ENCODE measurements around the gene AKT1S1.

AKT1S1 gene

DNA sequence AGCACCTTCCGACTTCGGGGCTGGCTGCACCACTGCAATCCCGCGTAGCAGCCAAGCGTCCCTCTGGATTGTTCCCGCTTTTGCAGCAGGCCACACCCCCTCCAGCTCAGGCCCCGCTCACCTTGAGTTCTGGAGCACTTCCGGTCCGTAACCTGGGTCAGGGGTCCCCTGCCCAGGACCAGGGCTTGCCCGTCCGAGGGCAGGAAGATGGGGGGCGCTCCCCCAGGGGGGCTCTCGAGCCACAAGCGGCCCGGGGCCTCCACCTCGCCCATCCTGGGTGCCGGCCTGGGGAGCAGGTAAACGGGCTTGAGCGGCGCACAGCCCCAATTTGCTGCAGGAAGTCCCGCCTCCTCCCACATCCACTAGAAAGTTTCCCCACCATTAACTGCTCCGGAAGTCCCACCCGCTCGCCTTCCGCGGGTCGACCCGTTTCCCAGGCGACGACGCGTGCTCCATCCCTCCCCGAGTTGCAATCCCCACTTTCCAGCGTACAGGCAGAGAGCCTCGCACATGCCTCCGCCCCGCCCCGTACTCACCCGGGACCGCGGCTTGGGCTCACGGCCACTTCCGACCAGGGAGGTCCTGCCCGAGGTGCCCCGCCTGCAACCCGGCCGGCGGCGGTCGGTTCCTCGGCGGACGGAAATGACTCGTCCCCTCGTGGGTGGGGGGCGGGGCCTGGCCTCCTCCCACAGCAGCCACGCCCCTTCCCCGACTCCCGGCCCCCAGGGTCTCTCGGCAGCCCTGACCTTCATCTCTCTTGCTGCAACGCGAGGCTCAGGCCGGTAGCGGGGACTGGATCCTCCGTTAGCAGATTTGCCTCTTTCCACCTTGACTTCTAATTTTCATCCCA, 10.0 kb downstream of the AKT1S1 start, which contains the start of gene PNKP:
PNKP (minus strand) TSS at position 644 of the 850 bp plus-strand sequence; CDS start at position 272, 372 bp downstream.
- peak; percentile 85 for DNase-seq (ENCODE audit: low read depth)

DNA sequence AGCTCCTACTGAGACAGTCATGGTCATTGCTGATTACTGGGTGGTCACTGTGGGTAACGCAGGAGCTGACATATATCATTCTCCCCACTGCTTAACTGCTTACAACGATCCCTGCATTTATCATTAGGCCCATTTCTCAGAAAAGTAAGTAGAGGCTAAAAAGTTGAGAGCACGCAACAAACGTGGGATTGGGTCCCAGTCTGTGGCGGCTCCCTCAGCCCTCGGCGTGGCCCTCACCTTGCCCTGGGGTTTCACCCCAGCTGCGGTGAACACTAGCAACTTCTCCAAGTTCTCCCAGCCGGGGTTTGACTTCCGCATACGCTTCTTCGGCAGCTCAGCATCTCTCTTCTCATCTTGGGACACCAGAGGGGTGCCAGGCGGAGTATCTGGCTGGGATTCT, 12.3 kb downstream of the AKT1S1 start:
- DNase-seq (ENCODE audit: low read depth): no peak

DNA sequence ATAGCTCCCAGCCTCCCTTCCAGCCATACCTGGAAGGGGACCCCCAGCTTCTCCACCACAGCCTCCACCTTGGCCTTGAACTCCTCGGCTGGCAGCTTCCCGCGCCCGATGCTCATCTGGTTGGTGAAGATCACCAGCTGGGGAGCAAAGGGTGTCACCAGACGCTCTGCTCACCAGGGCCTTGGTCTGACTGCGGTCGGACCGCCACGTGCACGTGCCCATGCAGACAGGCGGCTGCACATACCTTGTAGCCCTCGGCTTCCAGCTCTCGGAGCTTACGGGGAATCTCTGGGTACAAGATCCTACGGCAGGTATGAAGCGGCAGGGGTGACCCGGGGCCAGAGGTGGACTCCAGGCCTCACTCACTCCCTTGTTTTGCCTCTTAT, 13.2 kb downstream of the AKT1S1 start:
- no peak for DNase-seq (ENCODE audit: low read depth)

DNA sequence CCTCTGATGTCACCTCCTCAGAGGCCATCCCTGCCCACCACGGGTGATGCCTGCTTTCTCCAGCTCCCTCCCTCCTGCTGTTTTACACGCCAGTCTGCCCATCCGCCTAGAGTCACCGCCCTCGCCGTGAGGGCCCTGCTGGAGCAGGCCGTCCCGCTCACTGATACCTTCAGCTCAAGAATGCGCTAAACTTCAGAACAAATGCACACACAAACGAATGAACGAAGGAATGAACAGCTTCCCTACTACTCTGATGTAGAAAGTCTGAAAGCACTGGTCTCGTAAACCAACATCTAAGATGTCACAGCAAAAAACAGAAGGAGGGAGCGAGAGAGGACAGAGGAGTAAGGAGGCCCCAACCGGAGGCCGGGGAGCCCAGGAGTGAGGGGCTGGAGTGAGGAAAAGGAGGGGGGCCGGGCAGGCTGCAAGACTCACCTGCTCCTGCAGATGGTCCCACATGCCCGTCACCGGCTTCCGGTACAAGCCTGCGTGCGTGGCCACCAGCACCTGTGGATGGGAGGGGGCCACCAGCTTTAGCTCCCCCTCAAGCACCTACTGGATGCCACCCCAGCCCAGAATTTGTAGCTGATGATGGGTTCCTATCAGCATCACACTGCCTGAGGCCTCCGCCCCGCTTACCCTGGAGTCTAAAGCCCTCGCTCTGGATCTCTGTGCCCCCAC, 13.8 kb downstream of the AKT1S1 start:
- no peak for DNase-seq (ENCODE audit: low read depth)

DNA sequence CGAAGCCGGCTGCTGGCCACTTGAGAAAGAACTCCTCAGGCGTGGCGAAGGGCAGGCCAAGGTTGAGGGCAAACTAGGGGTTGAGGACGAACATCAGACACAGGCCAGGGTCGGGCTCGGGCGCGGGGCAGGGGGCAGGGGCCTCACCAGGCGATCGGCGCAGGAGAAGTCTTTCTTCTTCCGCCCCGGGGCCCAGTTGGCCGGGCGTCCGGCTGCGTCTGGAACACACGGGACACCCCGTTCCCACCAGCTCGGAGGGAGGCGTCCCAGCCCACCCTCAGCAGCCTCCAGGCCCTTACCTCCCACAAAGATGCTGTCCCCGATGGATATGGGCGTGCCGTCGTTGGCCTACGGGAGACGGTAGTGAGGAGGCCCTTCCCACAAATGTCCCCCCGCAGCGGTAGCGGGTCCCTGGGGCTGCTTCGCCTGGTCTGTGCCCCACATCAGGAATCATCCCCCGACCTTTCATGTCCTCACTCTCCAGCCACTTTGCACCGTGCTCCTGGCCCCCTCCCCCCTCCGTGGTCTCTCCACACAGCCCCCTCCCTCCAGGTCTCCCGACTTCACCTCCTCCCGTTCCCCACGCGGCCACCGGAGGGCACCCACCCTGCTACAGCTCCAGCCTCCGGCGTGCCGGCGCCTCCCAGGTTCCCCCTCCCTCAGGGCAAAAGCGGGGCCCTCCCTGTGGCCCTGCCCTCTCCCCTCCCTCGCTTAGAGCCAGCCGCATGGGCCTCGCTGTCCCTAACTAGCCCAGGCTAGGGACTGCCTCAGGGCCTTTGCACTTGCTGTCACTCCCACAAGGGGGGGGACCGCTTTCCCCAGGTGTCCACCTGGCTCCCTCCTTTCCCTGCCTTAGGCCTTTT, 14.5 kb downstream of the AKT1S1 start:
- no peak for DNase-seq (ENCODE audit: low read depth)

DNA sequence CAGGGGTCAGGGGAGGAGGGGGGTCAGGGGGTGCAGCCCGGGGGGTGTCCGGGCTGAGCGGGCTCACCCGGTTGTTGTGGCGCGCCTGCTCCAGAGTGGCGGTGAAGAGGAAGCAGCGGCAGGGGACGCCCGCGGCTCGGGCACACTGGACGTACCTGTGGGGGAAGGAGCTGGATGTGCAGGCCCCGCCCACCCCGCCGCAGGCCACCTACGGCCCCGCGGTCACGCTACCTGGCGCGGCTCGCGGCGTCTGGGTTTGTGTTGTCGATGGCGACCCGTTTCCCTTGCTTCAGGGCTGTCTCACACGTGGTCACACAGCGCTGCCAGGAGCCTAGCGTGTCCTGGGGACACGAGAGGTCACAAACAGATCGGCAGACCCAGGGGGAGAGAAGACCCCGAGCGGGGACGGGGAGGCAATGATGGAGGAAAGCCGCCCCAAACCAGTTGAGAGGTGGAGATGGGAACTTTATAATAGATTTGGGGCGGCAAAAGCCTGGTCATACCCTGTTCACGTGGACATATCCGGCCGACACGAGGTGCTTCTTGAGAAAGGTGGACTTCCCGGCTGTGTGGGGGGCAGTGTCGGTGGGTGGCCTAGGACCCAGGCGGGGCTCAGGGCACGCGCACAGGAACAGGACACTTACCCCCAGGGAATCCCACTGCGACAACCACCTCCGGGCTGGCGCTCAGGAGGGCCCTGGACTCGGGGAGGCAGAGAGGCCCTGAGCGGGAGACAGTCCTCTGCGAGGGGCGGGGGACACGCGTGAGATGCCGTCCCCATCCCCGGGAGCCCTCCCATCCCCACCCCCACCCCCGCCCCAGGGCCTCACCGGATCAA, 15.4 kb downstream of the AKT1S1 start:
- no peak for DNase-seq (ENCODE audit: low read depth)

DNA sequence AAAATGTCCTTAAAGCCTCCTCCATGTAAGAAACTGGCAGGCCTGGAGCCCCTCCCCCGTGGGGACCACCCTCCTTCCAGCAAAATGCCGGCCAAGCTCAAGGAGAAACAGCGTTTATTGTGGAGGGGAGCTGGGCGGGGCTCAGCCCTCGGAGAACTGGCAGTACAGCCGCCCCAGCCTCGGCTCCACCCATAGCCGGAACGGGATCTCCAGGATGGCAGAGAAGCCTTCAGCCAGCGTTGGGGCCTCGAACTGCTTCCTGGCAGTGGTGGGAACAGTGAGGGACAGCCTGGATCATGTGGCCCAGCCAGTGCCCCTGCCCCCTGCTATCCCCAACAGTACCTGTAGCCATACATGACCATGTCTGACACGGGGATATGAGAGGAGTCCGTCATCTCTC, 16.0 kb downstream of the AKT1S1 start:
- no peak for DNase-seq (ENCODE audit: low read depth)

DNA sequence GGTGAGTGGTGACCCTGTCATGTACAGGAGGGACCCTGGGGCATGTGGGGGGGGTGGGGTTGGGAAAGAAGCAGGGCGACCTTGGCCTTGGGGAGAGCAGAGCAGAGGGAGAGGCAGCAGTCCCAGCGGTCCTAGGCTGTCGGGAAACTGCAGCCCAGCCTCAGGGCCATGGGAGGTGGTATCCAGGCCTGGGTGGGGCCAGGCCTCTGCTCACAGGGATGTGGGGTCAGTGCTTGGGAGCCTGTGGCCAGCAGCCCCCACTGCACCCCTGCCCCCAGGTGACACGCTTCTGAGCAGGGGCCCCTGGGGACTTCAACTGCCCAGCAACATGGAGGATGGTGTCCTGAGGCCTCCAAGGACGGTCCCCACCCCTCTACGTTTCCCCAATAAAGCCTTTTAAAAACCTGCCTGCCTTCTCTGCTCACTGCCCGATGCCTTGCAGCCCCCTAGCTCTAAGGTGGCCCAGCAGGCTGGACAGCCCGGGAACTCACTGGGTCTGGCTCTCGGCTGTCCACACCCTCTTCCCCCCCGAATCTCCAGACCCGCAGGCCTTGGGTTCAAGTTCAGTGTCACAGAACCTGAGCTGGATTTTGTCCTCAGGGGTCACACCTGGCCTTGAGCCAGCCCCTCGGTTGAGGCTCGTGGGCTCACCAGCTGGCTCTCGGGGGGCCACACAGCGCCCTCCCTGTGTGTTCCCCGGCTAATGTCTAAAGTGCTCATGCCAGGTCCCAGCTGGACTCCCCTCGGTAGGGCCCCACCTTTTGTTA, 16.6 kb downstream of the AKT1S1 start:
- DNase-seq (ENCODE audit: low read depth): no peak

DNA sequence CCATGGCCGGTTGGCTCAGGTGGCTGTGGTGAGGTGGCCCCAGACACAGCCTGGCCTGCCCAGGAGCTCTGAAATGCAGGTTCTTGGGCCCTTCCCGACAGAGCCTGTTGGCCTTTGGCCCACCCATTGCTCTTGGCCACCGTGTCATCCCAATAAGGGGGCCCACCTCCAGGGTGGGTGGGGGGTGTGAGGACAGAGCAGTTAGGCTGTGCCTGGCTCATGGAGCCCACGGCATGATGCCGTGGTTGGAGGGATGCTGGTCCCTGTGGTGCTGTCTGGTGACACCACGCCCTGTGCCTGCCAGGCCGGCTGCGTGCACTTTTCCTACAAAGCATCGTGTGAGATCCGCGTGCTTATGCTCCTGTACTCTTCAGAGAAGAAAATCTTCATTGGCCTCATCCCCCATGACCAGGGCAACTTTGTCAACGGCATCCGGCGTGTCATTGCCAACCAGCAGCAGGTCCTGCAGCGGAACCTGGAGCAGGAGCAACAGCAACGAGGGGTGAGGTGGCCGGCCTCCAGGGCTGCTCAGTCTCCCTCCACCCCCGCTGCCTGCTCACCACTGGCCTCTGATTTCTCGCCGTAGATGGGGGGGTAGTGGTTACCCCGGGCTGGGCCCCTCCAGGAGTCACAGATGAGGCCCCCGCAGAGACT, 17.3 kb downstream of the AKT1S1 start:
- no peak for DNase-seq (ENCODE audit: low read depth)

DNA sequence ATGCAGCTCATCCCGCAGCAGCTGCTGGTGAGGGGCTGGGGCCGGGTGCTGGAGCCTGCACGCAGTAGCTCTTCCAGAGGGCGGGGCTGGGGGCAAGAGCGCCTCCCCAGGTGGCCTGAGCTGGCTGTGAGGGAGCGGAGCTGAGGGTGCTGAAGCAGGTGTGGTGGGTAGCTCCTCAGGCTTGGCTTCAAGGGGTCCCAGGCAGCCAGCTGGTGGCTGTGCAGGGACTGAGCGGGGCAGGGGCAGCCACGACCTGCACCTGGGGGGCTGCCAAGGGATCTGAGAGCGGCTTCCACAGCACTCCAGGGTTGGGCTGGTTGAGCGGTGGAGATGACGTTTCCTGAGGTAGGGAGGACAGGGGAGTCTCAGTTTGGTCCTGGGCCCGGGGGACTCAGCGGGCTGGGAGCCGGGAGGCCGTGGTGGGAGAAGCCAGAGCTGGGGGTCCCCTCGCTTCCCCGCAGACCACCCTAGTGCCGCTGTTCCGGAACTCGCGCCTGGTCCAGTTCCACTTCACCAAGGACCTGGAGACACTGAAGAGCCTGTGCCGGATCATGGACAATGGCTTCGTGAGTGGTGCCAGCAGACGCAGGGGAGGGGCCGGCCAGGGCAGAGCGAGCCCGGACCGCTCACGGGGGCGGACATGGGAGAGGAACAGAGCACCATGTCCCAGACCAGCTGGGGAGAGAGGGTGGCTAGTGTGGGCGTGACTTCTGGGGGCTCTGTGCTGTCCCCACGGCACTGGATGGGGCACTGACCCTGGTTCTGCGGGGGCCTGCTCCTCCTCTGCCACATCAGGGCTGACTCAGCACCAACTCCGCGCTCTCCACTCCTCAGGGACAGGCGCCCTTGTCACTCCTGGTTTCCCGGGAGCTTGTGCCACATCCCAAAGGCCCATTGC, 18.8 kb downstream of the AKT1S1 start:
- no peak for DNase-seq (ENCODE audit: low read depth)

DNA sequence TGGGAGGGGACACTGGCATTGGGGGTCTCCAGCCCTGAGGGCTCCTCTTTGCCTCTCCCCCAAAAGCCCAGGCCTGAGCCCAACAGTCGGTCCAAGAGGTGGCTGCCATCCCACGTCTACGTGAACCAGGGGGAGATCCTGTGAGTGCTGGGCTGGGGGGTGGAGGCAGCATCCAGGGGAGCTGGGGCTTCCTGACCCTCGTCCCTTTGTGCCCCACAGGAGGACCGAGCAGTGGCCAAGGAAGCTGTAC, 19.4 kb downstream of the AKT1S1 start:
- no peak for DNase-seq (ENCODE audit: low read depth)

DNA sequence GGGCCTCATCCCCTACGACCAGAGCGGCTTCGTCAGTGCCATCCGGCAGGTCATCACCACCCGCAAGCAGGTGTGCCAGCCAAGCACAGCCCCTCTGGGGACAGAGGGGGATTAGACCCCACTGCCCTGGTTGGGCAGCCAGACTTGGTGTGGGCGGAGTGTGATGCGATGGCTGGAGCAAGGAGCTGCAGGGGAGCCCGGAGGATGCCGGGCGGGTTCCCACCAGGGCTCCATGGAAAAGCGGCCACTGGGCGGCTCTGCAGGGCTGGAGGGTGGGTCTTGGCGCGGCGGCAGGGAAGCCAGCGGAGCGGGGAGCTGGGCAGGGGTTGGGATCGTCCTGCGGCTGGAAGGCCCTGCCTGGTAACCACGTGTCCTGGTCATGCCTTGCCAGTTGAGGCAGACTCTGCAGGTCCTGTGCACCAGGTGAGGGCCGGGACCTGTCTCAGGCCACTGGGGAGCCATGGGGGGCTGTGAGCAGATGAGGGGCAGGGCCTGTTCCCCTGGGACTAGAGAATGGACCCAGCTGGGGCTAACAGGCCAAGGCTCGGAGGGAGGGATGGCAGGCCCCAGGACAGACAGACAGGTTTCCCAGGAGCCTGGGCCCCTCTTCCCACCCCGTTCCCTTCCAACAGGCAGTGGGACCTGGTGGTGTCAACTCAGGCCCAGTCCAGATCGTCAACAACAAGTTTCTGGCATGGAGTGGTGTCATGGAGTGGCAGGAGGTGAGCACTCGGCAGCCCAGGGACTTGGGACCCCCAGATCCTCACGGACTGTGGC, 19.9 kb downstream of the AKT1S1 start:
- no peak for DNase-seq (ENCODE audit: low read depth)

DNA sequence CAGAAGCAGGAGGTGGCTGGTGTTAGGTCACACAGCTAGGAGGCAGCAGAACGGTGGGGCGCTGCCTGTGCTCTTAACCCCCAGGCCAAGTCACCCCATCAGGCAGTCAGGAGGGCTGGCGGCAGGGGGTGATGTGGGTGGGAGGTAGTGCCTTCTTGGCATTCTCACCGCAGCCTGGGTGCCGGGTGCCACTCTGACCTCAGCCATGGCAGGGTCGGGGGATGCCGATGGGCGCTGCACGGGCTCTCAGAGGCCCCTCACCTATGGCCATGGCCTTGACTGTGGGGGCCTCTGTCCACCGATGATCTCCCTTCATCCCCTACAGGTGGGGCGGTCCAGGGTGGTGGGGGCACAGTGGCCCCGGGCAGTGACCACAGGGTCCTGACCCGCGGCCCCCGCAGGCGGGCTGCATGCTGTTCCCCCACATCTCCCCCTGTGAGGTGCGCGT, 20.6 kb downstream of the AKT1S1 start:
- no peak for DNase-seq (ENCODE audit: low read depth)

DNA sequence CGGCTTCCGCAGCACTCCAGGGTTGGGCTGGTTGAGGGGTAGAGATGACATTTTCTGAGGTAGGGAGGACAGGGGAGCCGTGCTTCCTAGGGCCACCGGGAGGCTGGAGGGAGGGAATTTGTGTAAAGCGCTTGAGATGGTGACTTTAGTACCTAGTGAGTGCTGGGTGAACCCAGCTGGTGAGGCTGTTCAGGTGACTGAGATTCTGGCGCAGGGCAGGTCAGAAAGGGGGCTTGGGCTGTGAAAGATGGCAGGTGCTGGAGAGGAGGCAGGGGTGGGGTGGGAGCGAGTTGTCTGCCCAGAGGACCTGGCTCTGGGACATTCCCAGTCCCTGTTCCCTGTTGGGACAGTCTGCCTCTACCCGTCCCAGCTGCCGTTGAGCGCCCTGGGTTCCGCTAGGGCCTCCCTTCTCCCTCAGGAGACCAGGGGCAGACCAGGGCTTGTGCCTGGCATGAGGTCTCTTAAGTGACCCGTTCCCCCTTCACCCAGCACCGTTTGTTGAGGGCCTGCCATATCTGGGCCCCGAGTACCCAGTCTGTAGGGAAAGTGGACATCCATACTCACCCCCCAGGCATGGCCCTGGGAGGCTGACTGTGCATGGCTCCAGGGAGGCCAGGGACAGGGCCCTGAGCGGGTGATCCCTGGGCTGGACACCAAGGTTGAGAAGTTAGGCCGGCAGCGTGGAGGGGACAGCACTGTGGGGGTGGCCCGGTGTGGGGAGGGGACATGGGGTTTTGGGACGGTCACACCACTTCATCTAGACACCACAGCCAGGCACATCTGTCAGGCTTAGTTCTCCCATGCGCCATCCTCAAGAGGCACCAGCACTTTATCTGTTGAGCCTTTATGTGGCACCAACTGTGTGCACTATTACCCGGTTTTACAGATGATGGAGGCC, 21.2 kb downstream of the AKT1S1 start:
- no peak for DNase-seq (ENCODE audit: low read depth)

DNA sequence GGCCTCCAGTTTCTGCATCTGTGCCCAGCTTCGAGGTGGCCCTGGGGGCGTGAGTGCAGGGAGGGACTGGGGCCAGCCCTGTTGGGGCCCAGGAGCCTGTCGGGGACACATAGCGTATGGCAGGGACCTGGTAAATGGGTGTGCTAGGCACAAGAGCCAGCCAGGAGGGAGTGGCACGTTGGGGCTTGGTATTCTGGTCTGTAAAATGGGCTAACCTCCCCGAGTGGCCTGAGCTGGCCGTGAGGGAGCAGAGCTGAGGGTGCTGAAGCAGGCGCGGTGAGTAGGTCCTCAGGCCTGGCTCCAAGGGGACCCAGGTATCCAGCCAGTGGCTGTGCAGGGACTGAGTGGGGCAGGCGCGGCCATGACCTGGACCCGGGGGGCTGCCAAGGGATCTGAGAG, 21.9 kb downstream of the AKT1S1 start:
- no peak for DNase-seq (ENCODE audit: low read depth)

DNA sequence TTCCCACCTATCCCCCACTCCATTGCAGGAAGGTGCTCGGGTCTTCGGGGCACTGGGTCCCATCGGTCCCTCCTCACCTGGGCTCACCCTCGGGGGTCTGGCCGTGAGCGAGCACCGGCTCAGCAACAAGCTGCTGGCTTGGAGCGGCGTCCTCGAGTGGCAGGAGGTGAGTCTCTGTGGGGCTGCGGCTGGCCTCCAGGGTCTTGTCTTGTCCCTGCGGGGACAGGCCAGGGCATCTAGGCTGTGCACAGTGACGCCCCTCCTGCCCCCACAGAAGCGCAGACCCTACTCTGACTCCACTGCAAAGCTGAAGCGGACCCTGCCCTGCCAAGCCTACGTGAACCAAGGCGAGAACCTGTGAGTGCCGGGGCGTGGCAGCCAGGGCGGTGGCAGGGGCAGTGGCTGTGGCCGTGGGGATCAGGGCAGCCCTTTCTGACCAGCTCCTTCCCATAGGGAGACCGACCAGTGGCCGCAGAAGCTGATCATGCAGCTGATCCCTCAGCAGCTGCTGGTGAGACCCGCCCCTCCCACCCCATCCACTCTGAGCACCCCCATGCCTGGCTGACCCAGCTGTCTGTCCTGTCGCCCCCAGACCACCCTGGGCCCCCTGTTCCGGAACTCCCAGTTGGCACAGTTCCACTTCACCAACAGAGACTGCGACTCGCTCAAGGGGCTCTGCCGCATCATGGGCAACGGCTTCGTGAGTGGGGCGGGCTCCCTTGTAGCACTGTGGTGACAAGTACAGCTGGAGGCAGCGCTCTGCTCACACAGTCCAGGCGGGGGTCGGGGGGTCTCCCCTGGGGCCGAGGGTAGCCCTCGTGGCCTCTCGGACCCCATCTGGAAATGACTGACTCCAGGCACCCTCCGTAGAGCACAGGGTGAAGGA, 22.5 kb downstream of the AKT1S1 start:
- no peak for DNase-seq (ENCODE audit: low read depth)
